GM12801 (cell line): ENCODE measurements around the gene SAA1.

Source experiments
- CTCF ChIP-seq: IDR thresholded peaks from one replicate; pipeline ENCODE4 v1.5.1; 2011; ENCODE audit warnings: control low read depth; ENCODE audit not compliant: insufficient read length; ENCODE audit errors: extremely low read depth

The SAA1 gene

GRCh38 chr11:18253233-18253632 is 12.8 kb upstream of the SAA1 start:
- no peak for TF ChIP-seq CTCF

- no peak for TF ChIP-seq CTCF
Measured at GRCh38 chr11:18253778-18254338, 12.2 kb upstream of the SAA1 start.

DNA sequence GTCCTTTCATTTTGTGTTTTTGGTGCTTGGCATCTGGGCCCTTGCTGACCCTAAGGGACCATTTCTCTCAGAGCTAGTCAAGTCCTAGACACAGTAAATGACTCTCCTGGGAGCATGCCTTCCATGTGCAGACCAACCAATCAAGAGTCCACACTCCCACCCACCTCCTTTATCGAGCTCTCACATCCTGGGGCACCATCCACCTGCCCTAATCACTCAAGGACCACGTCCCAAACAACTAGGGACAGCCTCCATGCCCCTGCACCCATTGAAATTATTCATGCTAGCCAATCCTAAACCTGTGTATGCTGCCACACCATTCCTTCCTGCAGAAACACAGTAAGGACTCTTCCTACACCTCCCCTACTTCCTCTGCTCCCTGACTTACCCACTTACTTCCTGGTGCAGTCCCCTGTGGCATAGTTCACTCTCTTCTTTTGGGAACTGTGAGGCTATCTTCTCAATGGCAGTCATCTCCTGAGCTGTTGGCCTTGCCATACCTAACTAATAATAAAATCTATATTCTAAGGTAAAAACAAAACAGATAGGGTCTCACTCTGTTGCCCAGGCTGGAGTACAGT is 11.2 kb upstream of the SAA1 start:
- TF ChIP-seq CTCF: no peak

DNA sequence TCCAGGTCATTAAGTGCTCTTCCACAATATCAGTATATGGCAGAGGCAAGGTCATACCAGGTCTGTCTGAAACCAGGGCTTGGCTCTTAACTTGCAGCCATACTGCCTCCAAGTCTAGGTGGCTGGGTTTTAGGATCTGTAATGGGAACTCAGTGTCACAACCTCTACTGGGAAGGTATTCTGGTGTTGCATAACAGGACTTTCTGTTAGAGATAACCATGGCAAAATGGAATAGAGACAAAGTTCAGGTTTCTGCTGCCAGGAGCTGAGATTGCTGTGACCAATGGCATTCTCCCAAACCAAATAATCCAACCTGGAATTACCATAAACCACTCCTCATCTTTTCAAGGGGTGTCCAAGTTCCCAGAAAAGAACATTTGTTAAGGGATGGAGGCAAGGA is 6.8 kb upstream of the SAA1 start:
- no peak for TF ChIP-seq CTCF

DNA sequence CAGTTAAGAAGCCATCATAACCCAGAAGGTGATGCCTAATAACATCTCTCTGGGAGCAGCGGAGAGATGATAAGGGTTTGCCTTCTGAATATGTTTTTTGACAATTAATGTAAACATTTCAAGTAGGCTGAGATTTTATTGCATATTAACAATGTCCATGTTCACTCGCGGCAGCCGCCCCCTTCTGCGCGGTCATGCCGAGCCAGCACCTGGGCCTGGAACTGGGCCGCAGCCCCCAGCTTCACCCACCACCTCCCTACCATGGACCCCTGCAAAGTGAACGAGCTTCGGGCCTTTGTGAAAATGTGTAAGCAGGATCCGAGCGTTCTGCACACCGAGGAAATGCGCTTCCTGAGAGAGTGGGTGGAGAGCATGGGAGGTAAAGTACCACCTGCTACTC is 4.3 kb upstream of the SAA1 start:
- no peak for TF ChIP-seq CTCF

DNA sequence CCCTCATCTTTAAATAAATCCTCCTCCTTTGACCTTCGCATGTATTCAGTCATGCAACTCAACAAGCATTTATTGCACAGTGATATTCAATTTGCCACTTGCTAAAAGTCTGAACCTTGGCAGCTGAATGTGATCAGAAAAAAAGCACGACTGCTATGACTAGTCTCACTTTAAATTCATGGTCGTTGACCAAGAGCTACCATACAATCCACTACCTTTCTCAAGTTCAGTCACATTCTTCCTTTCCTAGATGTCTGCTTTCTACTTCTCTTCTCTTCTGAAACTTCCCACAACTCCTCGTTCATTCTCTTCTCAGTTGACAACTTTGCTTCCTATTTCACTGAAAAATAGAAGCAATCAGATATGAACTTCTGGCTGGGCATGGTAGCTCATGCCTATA is 2.0 kb upstream of the SAA1 start:
- no peak for TF ChIP-seq CTCF

DNA sequence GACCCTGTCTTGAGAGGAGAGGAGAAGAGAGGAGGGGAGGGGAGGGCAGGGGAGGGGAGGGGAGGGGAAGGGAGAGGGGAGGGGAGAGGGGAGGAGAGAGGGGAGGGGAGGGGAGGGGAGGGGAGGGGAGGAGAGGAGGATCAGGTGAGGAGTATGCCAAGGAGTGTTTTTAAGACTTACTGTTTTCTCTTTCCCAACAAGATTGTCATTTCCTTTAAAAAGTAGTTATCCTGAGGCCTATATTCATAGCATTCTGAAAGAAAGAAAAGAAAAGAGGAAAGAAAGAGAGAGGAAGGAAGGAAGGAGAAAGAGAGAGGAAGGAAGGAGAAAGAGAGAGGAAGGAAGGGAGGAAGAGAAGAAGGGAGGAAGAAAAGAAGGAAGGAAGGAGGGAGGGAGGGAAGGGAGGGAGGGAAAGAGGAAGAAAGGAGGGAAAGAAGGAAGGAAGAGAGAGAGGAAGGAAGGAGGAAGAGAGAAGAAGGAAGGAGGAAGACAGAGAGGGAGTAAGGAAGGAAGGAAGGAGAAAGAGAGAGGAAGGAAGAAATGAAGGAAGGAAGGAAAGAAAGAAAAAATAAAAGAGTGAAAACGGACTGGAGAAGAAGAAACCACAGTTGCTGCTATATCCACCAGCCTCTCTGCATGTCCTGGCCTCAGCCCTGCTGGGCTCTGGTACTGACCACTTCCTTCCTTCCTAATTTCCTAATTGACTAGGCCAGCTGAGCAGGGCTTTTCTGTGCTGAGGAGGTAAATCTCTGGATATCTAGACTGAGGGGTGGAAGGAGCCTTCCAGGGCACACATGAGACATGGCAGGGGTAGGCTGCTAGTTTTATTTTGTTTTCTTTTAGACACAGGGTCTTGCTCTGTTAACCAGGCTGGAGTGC is 1.1 kb upstream of the SAA1 start:
- no peak for TF ChIP-seq CTCF
